Sciatic nerve (tissue), 2 donors: ENCODE data around the gene HLX. TPM values are rescaled to one million over a fixed set of nuclear protein-coding genes. Genes with fewer than 3 reads are reported as not detected.

Experiments
- ATAC-seq: fragments of 200-7000 bp; cut with Tn5 transposase; one replicate; pipeline ENCODE4 v1.9.1; 2020; ENCODE audit warnings: mild to moderate bottlenecking, moderate library complexity
- DNase-seq: peaks from one replicate; pipeline ENCODE4 v3.0.0-alpha.2; 2020; ENCODE audit warnings: low spot score
- intact Hi-C: fragments of 100-400 bp; cut with DNase I; formaldehyde crosslinking; loops from one replicate; pipeline ENCODE4 v1.14.2; 2022
- total RNA-seq: library from RNA; stranded (reverse); fragmentation: NEBNext Ultra II Directional; extraction: Animal tissue kit (Norgen Biotek cat#: 25700); gene quantifications from one replicate; pipeline ENCODE4 v1.2.1, GENCODE V29; 2021
- donor health status: DM: no; HTN: no; CAD: no.
- donor health status: DM: no; HTN: no; CAD: no.

HLX gene
- total RNA-seq, 1 donor from 2014 or later = 28.8 TPM

DNA sequence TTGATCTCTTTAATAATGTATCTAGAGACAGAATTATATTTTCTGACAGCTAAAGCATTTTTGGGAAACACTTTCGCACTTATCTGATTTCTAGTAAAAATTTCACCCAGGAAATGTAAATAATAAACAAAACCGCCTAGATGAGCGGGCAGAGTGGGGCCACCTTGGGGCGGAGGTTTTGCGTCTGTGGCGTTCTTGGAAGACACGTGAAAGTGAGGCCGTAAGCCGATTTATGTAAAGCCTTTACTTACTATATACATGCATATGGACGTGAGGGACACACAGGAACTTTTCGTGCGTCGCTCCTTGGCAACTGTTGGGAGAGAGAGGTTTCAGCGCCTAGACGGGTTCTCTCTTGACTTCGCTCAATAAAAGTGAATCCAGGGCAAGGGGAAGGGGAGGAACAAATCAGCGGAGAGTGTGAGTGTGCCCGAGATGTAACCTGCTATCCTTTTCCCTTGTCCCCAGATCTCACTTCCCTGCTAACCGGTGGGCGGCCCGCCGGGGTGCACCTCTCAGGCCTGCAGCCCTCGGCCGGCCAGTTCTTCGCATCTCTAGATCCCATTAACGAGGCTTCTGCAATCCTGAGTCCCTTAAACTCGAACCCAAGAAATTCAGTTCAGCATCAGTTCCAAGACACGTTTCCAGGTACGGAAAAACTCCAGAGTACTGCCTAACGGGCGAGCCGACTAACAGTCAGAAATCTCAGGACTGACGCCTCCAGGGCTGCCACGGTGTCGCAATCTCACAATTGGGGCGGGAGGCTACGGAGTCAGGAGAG, 1.7 kb downstream of the HLX start:
- intact Hi-C loops = no loop called here
- peak; percentile 81 for DNase-seq
- ATAC-seq = no peak

DNA sequence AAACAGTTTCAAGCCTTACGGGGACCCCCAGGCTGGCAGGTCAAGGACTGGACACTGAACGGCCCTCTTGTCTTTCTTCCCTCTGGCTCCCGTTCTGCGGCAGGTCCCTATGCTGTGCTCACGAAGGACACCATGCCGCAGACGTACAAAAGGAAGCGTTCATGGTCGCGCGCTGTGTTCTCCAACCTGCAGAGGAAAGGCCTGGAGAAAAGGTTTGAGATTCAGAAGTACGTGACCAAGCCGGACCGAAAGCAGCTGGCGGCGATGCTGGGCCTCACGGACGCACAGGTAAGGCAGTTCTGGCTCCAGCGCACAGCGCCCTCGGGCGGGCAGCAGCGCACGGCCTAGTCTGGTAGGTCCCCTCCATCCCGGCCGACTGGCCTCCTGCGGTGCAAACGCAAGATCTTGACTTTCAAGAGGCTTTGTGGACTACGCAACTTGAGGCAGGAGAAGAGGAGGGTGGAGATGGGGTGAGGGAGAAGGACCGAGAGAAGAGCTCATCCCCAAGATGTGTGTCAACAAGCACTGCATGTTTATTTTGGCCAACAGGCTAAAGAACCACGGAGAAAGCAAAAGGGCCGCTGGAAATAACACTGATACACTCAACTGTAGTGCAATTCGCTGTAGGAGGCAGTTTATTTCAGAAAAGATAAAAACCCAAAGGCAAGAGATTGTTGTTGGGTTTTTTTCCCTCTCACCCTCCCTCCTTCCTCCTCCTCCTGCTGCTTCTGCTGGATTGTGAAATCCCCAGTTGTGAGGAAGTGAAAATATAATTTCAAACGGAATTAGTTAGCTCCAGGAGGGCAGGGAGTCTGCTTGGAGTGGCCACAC, 3.0 kb downstream of the HLX start:
- ATAC-seq (peak; percentile 60), DNase-seq (peak; percentile 71)
- intact Hi-C loops = no loop called here

DNA sequence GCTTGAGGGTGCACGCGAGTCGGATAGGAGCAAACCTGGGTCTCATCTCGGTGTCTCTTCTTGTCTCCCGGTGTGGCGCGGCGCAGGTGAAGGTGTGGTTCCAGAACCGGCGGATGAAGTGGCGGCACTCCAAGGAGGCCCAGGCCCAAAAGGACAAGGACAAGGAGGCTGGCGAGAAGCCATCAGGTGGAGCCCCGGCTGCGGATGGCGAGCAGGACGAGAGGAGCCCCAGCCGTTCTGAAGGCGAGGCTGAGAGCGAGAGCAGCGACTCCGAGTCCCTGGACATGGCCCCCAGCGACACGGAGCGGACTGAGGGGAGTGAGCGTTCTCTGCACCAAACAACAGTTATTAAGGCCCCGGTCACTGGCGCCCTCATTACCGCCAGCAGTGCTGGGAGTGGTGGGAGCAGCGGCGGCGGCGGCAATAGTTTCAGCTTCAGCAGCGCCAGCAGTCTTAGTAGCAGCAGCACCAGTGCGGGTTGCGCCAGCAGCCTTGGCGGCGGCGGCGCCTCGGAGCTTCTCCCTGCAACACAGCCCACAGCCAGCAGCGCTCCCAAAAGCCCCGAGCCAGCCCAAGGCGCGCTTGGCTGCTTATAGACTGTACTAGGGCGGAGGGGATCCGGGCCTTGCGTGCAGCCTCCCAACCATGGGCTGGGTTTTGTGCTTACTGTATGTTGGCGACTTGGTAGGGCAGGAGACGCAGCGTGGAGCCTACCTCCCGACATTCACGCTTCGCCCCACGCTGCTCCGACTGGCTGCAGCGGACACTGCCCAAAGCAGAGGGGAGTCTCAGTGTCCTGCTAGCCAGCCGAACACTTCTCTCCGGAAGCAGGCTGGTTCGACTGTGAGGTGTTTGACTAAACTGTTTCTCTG, 5.1 kb downstream of the HLX start:
- intact Hi-C loops = no loop called here
- DNase-seq = no peak
- no peak for ATAC-seq

DNA sequence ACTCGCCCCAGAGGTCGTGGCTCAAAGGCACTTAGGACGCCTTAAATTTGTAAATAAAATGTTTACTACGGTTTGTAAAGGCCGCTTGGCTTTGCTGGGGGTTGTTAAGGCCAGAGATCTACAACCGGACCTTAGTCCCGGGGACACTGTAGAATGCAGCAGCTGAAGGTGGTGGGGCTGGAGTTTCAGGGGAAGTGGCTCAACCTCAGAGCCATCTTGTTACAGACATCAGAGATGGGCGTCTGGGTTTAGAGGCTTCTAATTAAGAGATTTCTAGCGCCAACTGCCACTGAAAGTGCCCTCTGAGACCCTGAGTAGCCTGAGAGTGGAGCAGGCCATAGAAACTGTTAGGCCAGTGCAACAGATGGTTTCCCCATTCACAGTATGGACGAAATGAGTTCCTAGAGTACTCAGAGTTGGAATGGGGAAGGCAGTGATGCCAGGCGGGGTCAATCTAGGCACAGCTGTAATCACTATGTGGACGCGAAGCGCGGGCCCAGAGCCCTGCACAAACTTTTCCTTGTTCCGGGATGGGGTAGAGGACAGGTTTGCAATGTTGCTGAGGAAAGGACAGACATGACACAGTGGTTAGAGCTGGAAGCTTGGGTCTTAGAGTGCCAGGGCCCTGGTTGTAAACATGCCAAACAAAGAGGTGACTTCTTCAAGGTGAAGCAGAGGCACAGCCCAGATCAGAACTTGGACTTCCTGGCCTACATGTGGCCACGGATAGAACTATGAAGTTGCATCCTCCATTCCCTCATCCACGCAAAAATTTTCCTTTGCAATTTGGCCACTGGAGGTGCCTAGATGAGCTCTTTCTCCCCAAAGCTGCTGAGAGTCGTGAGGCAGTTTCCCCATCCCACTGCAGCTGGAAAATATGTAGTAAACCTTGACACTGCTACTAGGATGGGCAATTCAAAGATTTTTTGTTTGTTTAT, 6.0 kb downstream of the HLX start:
- intact Hi-C loops = no loop called here
- DNase-seq (no peak), ATAC-seq (no peak)

DNA sequence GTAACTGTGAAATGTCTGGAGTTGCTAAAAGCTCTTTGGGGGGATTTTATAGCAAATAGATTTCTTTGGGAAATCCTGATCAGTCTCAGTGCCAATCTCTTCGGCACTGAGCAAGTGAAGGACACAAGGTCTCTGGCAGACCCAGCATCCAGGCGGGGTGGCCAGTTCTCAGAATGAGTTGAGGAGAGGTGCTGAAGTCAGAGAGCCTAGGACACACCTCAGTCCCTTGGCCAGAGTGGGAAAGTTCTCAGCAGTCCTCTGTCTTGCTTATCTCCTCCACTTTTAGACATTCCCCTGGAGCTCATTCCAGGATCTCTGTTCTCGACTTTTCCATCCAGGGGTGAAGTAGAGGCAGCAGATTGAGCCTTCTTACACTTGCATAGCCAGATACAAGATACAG, 6.7 kb downstream of the HLX start:
- ATAC-seq = no peak
- DNase-seq = no peak
- intact Hi-C loops = no loop called here

DNA sequence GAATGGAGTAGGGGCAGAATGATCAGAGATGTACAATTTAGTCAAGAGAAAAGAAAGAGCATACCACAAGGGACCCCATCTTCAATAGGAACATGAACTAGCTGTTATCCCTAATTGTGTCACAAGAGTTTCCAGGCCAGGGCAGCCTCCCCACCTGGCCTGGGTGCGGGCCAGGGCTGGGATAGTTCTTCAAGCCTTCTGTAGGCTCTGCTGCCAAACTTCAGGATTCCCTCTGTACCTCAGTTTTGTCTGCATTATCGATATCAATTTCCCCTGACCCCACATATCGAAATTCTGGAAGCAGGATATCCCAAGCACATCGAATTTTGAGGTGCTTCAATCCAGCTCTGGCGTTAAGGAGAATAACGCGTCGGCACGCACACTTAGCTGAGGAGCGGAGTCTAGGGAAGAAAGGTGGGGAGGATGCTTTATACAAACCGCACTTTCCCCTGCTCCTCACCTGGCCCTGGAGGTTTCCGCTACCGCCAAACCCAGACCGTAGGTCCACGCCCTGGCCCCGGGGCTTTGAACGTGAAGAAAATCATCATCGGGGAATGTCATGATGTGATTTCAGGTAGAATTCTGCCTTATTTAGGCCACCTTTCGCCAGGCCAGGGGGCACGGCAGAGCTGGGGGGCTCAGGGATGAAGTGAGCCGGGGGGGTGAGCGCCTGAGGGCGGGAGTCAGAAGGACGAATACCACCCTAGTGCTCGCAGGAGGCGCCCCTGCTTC, 7.4 kb downstream of the HLX start:
- ATAC-seq (no peak), DNase-seq (no peak)
- intact Hi-C loops = no loop called here

- intact Hi-C loops = no loop called here
- DNase-seq = no peak
- no peak for ATAC-seq
Observed at GRCh38 chr1:220887202-220887519, 7.9 kb downstream of the HLX start.

GRCh38 chr1:220887520-220888416, 8.5 kb downstream of the HLX start:
- intact Hi-C loops = no loop called here
- ATAC-seq = peak; percentile 62
- no peak for DNase-seq

- DNase-seq (no peak), ATAC-seq (no peak)
- intact Hi-C loops = no loop called here
Observed at GRCh38 chr1:220888417-220888986, 9.3 kb downstream of the HLX start.

DNA sequence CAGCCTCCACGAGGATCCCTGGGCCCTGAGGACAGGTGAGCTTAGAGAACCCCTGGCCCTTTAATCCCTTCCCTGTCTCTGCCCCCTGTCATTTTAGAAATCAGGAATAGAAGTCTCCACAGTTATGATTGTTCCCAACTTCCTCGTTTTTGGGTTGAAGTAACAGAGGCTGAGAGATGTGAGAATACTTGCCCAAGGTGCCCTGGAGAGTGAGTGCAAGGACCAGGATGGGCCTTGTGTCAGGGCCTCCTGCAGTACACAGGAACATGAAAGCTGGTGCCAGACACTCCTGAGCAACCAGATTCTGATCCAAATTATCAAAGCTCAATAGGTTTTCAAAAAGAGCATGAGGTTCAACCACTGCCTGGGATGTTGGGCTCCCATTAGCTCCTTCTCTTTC, 10.1 kb downstream of the HLX start:
- DNase-seq (no peak), ATAC-seq (no peak)
- intact Hi-C loops = no loop called here

GRCh38 chr1:220889848-220890287, 10.6 kb downstream of the HLX start:
- ATAC-seq = no peak
- no peak for DNase-seq
- intact Hi-C loops = no loop called here

DNA sequence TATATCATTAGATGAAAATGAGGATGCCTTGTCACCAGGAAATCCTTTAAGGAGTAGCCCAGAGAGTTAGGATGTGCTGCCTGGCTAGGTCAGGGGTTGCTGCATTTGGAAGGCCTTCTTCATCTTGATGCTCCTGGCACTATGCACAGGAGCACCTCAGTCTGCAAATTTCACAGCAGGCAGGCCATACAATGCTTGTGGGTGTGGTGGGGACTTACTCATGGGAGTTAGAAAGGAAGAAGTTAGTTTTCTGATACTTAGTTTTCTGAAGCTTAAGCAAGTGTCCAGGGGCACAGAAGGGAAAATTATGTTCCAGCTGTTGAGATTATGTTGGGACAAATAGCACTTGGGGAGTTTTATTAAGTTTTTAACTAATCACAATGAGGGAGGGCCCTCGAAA, 11.4 kb downstream of the HLX start:
- DNase-seq = no peak
- ATAC-seq = no peak
- intact Hi-C loops = no loop called here

GRCh38 chr1:220891224-220892085, 12.2 kb downstream of the HLX start:
- no peak for DNase-seq
- no peak for ATAC-seq
- intact Hi-C loops = no loop called here

DNA sequence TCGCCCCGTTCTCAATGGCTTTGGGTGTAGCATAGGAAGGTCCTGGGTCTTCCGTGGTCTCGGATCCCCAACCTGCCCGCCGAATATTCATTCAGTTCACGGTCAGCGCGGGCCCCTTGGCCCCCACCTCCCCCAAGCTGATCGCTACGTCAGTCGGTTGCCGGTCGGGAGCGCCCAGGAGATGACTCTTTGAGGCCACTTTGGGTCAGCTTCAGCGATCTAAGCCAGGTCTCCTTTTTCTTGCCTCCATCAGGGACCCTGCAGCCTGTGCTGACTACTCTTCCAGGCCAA, 12.8 kb downstream of the HLX start:
- no peak for DNase-seq
- intact Hi-C loops = no loop called here
- ATAC-seq = no peak

- no peak for ATAC-seq
- intact Hi-C loops = no loop called here
- DNase-seq = no peak
Observed at GRCh38 chr1:220892997-220893700, 13.9 kb downstream of the HLX start.

DNA sequence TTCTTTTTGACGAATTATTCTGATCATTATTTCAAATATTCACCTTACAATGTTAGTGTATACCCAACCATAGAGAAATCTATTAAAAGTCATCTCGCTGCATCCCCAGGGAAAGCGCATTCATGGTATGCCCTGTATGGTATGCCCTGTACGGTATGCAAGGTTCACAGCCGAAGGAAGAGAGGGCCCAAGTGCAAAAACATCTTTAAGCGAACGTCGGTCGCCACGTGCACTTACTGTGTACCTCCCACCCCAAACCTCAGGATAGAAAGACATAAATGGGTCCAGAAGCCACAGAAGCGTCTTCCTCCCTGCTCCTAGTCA, 14.4 kb downstream of the HLX start:
- DNase-seq = no peak
- intact Hi-C loops = no loop called here
- ATAC-seq = no peak
